Measurements from ENCODE around the gene FRMPD1.

DNA sequence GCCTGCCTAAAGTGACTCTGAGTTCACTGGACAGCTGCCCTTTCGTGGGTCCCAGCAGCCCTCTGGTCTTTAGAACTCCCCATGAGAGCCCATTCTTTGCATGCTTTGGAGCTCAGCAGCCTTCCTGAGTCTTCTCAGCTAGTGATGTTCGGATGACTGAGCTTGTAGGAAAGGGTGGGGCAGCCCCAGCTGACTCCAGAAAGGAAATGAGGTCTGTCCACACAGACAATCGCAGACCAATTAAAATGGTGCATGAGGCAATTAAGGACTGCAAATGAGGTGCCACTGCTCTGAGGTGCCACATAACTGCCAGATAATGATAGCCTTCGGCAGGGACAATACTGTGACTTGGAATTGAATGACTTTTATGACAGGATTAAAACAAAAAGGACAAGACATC, 32.9 kb upstream of the FRMPD1 start:
- TF ChIP-seq POLR2A (IDR thresholded peaks at IDR 0.05), result no peak
- TF ChIP-seq, protein P1, sequence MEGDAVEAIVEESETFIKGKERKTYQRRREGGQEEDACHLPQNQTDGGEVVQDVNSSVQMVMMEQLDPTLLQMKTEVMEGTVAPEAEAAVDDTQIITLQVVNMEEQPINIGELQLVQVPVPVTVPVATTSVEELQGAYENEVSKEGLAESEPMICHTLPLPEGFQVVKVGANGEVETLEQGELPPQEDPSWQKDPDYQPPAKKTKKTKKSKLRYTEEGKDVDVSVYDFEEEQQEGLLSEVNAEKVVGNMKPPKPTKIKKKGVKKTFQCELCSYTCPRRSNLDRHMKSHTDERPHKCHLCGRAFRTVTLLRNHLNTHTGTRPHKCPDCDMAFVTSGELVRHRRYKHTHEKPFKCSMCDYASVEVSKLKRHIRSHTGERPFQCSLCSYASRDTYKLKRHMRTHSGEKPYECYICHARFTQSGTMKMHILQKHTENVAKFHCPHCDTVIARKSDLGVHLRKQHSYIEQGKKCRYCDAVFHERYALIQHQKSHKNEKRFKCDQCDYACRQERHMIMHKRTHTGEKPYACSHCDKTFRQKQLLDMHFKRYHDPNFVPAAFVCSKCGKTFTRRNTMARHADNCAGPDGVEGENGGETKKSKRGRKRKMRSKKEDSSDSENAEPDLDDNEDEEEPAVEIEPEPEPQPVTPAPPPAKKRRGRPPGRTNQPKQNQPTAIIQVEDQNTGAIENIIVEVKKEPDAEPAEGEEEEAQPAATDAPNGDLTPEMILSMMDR (IDR thresholded peaks at IDR 0.05), result no peak
